C4-2B (cell line): Measurements from ENCODE around the gene SLC25A34.

ENCODE experiments used
- H3K27ac ChIP-seq: fragments of 450-650 bp; 2 replicates; pipeline ENCODE4 v1.5.1; 2017
- CTCF ChIP-seq: fragments of 450-650 bp; conservative IDR thresholded peaks from 2 replicates; pipeline ENCODE4 v1.5.1; 2017; ENCODE audit warnings: mild to moderate bottlenecking
- ZFX ChIP-seq: fragments of 450-650 bp; IDR thresholded peaks from 2 replicates; pipeline ENCODE4 v1.6.1; 2017

SLC25A34 gene

GRCh38 chr1:15718199-15718601 is 17.9 kb upstream of the SLC25A34 start:
- no peak for TF ChIP-seq ZFX
- TF ChIP-seq CTCF, result no peak

GRCh38 chr1:15719381-15720120 is 16.5 kb upstream of the SLC25A34 start:
- no peak overlapping the region for H3K27ac ChIP-seq
- TF ChIP-seq ZFX (no peak), CTCF (no peak)

More at GRCh38 chr1:15718199-15718601, 17.9 kb upstream of the SLC25A34 start:
- no peak overlapping the region for H3K27ac ChIP-seq

GRCh38 chr1:15720861-15721260 is 15.2 kb upstream of the SLC25A34 start:
- H3K27ac ChIP-seq, result no peak overlapping the region
- TF ChIP-seq CTCF, result no peak
- no peak for TF ChIP-seq ZFX

GRCh38 chr1:15722411-15722810 is 13.6 kb upstream of the SLC25A34 start:
- TF ChIP-seq ZFX (no peak), CTCF (no peak)
- no peak overlapping the region for H3K27ac ChIP-seq

GRCh38 chr1:15722836-15723532 is 13.1 kb upstream of the SLC25A34 start:
- TF ChIP-seq CTCF (no peak), ZFX (no peak)
- H3K27ac ChIP-seq, result no peak overlapping the region

- TF ChIP-seq ZFX (no peak), CTCF (no peak)
- H3K27ac ChIP-seq, result no peak overlapping the region
These were observed 12.3 kb upstream of the SLC25A34 start for GRCh38 chr1:15723631-15724246.
